ENCODE results near the gene FBXL7.

FBXL7 gene

GRCh38 chr5:15575666-15576065 lies 75.7 kb downstream of the FBXL7 start:
- no peak for DNase-seq (ENCODE audit: low read depth in 1 of 2, low spot score in 1 of 2)

GRCh38 chr5:15577132-15577531 lies 77.2 kb downstream of the FBXL7 start:
- no peak for DNase-seq (ENCODE audit: low read depth in 1 of 2, low spot score in 1 of 2)

- no peak for DNase-seq (ENCODE audit: low read depth in 1 of 2, low spot score in 1 of 2)
Observed at GRCh38 chr5:15577831-15578230, 77.9 kb downstream of the FBXL7 start.

DNA sequence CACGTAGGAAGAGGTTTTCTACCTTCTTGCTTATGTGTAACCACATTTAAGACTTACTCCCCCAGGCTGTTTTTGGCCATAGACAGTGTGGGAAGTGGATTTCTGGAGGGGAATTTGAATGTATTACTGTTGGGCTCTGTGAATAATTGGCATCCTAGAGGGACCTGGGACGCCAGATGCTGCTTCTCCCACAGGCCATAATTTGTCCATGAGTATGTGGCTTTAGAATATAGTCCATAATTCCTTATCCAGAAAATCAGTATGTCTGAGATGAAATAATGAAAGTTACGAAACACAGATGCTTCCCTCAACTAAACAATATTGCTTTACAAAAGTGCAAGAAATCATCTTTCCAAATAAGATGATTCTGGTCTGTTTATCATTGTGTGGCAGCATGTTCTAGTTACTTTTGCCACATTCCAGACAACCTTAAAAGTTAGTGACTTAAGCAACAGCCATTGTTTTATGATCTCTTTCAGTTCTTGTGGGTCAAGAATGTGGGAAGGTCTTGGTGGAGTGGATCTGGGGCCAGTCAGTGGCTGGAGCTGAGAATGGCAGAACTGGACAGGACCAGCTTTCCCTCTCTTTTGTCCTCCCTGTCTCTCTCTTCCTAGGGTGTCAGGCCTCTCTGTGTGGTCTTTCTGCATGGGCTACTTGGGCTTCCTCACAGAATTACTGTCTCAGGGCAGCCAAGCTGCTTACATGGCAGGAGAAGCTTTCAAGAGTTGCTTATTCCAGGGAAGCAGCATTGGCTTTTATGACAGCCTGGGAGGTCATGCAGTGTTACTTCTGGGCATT lies 79.4 kb downstream of the FBXL7 start:
- DNase-seq (ENCODE audit: low read depth in 1 of 2, low spot score in 1 of 2), result no peak

GRCh38 chr5:15584528-15584927 lies 84.5 kb downstream of the FBXL7 start:
- no peak for DNase-seq (ENCODE audit: low read depth in 1 of 2, low spot score in 1 of 2)

DNA sequence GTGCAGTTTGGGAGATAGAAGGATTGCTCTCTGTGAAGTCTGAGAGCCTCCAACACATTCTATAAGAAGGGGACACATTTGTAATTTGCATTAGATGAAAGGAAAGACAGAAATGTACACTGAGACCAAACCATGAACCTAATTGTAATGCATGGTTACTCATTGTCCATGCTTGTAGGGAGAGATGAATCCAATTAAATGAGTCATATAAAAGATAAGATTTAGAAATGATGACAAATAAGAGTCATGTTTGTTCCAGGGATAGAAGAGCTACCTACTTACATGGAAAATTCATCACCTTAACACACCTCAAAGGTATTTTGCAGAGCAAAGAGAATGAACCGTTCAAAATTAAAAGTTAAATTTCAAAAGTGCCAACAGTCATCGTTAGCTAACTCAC lies 85.1 kb downstream of the FBXL7 start:
- DNase-seq (ENCODE audit: low read depth in 1 of 2, low spot score in 1 of 2), result no peak

- DNase-seq (ENCODE audit: low read depth in 1 of 2, low spot score in 1 of 2), result no peak
Observed at GRCh38 chr5:15585841-15586591, 86.0 kb downstream of the FBXL7 start.

DNA sequence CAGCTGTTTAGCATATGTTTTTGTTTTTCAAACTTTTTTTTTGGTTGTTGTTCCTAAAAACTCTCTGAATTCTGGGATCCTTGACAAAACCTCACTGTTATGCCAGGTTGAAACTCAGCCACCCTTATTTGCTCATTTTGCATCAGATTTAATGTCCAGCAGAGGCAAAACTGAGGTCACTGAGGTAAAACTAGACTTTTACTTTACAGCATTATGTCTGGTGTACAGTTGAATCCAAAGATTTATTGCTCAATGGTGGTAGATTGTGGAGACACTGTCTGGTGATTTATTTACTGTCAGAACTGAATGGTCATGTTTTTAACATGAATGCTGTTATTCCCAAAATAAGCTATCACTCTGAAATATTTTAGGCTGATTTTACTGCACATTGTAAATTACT lies 87.9 kb downstream of the FBXL7 start:
- DNase-seq (ENCODE audit: low read depth in 1 of 2, low spot score in 1 of 2), result no peak

GRCh38 chr5:15592728-15593127 lies 92.7 kb downstream of the FBXL7 start:
- DNase-seq (ENCODE audit: low read depth in 1 of 2, low spot score in 1 of 2), result no peak

DNA sequence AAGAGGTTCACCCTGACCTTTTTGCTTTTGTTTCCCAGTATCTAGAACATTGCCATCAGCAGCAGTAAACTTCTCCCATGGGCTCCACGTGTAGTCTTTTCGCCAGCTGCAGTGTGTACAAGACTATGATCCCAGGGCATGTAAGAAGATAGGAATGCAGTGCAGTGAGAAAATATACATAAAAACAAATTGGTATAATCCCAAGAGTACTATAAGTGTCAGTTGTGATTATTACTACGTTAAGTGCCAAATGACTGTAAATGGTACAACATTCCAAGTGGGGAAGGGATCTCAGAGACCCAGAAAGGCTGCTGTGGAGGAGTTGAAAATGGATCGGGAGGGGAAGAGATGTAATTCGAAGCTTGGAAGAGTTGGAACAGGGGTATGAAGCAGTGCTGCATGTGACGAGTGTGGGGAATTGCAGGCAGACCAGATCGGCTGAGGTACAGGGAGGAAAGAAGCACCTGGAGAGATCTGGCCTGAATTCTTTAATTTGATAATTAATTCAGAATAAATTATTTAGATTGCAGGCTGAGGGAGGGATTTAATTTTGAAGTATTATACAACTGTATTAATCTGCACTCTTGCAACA lies 95.1 kb downstream of the FBXL7 start:
- no peak for DNase-seq (ENCODE audit: low read depth in 1 of 2, low spot score in 1 of 2)

- no peak for DNase-seq (ENCODE audit: low read depth in 1 of 2, low spot score in 1 of 2)
Observed at GRCh38 chr5:15595929-15596328, 95.9 kb downstream of the FBXL7 start.

GRCh38 chr5:15596936-15597335 lies 97.0 kb downstream of the FBXL7 start:
- DNase-seq (ENCODE audit: low read depth in 1 of 2, low spot score in 1 of 2), result no peak

DNA sequence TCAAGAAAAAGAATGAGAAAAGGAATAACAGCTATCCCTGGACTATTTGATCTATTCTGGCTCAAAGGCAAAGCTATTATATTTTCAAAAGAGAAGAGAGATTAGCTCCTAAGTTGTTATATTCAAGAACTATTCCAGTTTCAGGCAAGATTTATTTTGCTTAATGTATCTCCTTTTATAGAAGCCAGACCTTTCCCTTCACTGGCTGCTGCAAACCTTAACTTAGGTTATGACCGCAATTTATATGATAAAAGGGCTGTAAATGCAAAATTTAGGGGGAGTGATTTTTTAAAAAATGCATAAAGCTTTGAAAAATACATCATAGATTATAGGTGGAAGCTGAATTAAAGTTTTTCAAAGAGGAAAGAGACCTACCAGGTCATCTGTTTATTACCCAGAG lies 97.8 kb downstream of the FBXL7 start:
- DNase-seq (ENCODE audit: low read depth in 1 of 2, low spot score in 1 of 2), result no peak

GRCh38 chr5:15598294-15598902 lies 98.4 kb downstream of the FBXL7 start:
- no peak for DNase-seq (ENCODE audit: low read depth in 1 of 2, low spot score in 1 of 2)

DNA sequence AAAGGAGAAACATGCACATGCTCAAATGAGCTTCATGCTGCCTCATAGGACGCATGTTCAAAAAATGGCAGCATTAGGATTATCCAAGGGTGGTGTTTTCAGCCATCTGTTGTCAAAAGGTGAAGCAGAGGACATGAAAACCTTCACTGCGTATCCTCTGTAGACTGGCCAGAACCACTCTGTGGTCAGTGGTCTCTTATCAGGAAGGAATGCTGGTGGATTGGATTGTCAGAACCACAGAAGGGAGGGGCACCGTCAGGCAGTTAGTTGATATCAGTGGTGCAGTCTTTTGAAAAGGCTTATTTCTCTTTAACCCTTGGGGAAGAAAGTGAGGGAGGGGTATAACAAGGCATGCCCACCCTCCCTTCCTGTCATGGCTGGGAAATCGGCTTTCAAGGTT lies 100.1 kb downstream of the FBXL7 start:
- no peak for DNase-seq (ENCODE audit: low read depth in 1 of 2, low spot score in 1 of 2)

- DNase-seq (ENCODE audit: low read depth in 1 of 2, low spot score in 1 of 2), result no peak
Observed at GRCh38 chr5:15601274-15601673, 101.3 kb downstream of the FBXL7 start.

GRCh38 chr5:15601853-15602252 lies 101.9 kb downstream of the FBXL7 start:
- DNase-seq (ENCODE audit: low read depth in 1 of 2, low spot score in 1 of 2), result no peak

- DNase-seq (ENCODE audit: low read depth in 1 of 2, low spot score in 1 of 2), result no peak
Observed at GRCh38 chr5:15604986-15605385, 105.0 kb downstream of the FBXL7 start.

DNA sequence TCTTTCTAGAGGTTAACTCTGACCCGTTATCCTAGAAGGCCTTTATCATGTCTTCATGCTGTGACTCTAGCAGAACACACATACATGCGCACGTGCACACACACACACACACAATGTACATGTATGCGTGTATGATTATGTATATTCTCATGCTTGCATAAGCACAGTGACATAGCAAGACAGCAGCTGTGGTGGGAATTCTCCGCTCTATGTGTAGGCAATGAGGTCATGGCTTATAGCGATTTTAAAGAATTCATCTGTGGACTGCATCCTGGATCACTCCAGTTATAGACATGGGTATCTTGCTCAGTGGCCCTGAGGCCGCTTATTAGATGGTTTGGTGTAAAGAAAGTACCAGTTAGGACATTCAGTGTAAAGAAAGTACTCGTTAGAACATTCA lies 106.2 kb downstream of the FBXL7 start:
- no peak for DNase-seq (ENCODE audit: low read depth in 1 of 2, low spot score in 1 of 2)

GRCh38 chr5:15607076-15607475 lies 107.1 kb downstream of the FBXL7 start:
- no peak for DNase-seq (ENCODE audit: low read depth in 1 of 2, low spot score in 1 of 2)

DNA sequence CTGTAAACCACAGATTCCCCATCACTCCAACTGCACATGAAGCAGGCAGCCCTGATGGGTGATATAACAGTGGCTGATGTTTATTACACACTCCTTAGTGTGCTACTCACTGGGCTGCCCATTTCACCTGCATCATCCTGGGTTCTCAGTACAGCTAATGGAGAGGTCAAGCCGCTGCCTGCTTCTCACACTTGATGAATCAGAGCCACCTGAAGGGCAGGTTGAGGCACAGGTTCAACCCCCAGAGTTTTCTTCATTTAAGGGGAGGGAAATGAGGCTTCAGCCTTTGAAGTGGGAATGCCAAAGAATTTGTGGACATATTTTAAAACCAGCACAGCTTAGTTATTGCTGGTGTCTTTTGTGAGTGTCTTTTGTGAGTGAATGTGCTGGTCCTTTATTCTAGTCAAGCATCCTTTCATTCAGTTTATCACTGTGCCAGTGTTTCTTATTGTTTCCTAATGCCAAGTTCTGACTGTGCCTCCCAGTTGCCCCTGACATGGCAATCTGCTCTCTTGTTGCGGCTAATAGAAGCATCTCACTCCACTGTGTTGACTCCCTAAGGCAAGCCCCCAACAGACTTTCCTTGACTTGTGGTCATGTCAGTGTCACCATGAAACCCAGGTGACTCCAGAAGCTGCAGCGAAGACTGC lies 109.2 kb downstream of the FBXL7 start:
- no peak for DNase-seq (ENCODE audit: low read depth in 1 of 2, low spot score in 1 of 2)

Data from activated CD4-positive, alpha-beta T cell treated with anti-CD3 and anti-CD28 coated beads, Interleukin-2, amount 50 U/mL, for 24 hours (primary cell).